ENCODE data around the gene LCAT.

Gene LCAT

DNA sequence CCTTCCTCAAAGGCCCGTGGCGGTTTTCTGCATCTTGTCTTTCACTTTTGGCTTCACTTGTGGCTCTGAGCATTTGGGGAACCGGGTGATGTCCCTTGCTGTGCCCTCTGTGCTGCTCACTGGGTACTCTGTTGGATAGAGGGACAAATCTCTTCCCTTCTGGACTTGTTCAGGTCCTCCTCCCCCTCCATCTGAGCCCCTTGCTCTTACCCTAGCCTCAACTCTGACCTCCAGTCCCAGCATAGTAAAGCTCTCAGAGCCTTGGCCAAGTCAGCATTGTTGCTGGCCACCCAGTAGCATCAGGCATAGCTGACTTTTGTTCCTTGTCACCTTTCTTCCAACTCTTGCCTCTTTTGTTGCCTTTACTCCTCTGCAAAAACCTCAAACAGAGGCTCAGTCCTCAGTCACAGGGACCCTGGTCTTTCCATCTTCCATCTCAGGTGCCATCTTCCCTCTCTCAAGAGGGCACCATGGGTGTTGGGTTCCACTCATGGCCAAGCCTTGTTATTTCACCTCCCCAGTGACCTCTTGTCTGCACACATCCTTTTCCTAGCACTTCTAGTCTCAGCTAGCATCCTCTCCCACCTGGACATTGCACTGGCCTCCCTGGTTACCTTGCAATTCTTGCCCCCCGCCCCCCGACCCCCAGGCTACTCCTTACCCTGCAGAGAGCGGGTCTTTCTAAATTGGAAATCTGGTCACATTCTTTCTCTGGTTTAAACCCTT is 6.9 kb downstream of the LCAT start:
- Histone ChIP-seq H3K4me1 (ENCODE audit: control insufficient read depth in 1 of 2, insufficient read depth in 1 of 2, low read depth in 1 of 2, low read length in 1 of 2) (peaks cover 24 to 34% of the 10 kb centered on the region in 2 experiments), H3K27me3 (no peaks in the 10 kb centered on the region), H3K27ac (peak overlapping the region; percentile 95), H3K36me3 (peaks cover 32% of the 10 kb centered on the region), H3K4me3 (ENCODE audit: low read depth in 1 of 2, low read length in 1 of 2) (peak overlapping the region; percentile 89 to 94), H3K9me3 (no peaks in the 10 kb centered on the region)
- TF ChIP-seq CTCF (IDR thresholded peaks at IDR 0.05): peak; percentile 22

DNA sequence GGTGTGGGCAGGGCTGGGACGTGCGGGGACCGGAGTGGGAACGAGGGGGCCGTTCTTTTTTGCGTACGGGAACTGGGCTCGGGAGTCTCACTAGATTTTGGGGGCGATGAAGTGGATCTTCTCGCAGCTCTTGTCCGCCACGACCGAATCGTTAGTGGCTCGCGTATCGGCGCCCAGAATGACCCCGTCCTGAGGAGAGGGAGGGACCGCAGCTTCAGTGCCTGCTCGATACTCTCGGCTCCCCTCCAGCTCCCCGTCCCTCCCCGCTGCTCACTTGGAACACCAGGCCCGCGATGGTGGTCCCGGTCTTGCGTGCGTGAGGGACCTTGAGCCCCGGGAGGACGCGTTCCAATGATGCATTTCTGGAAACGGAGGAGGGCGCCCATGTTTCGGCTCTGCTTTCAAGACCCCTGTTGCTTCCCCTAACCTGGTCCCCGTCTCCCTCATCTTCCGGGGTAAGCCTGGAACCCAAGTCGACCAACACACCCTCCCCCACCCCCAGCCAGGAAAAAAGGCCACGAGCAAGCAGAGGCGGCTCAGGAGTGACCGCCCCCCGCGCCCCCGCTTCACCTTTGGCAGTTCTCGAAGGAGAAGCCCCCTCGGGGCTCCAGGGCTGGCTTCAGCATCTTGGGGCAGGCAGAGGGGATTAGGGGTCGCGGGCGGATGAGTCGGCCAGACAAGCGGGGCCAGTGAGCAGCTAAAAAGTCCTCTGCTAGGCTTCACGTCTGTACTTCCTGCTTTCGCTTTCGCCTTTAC is 7.6 kb downstream of the LCAT start, which contains the start of gene PSMB10:
TSS of gene PSMB10 (minus strand) at position 727 of the 756 bp plus-strand sequence. CDS start at position 626, 101 bp downstream.
- Histone ChIP-seq H3K27ac (peak within 1 kb of the TSS; percentile 95), H3K4me1 (ENCODE audit: control insufficient read depth in 1 of 2, insufficient read depth in 1 of 2, low read depth in 1 of 2, low read length in 1 of 2) (peaks cover 24 to 34% of the 10 kb centered on the region in 2 experiments), H3K27me3 (no peaks in the 10 kb centered on the region), H3K4me3 (ENCODE audit: low read depth in 1 of 2, low read length in 1 of 2) (peak within 1 kb of the TSS; percentile 89 to 94), H3K36me3 (peaks cover 39% of the 10 kb centered on the region), H3K9me3 (no peaks in the 10 kb centered on the region)
- no peak for TF ChIP-seq CTCF (IDR thresholded peaks at IDR 0.05)

DNA sequence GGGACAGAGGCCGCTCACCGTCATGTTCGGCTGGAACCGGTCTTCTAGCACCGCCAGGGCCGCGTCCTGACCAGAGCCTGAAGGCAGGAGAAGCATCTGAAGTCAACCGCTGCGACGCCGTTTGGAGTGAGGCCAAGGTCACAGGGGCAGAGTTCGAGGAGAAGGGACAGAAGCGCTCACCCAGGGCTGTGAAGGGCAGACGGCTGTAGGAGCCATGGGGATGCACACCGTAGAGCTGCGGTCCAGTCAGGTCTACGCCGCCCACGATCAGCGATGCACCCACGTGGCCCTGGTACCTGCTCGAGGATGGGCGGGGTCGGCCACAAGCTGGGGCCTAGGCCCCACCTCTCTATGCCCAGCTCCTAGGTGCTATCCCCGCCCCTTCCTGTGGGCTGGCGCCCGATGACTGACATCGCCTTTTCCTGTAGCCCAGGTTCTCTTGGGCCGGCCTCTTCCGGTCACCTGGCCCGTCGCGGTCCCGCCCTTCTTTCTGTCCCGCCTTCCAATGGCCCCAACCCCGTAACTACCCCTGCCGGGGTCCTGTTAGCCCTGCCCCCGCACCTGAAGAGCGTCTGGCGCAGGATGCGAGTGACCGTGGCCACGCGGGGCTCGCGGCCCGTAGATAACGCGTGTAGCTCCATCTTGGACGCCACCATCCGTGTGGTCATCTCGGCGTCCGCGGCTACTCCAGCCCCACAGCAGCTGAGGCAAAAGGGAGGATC is 8.4 kb downstream of the LCAT start:
- Histone ChIP-seq H3K9me3 (no peaks in the 10 kb centered on the region), H3K36me3 (peaks cover 45% of the 10 kb centered on the region), H3K4me1 (ENCODE audit: control insufficient read depth in 1 of 2, insufficient read depth in 1 of 2, low read depth in 1 of 2, low read length in 1 of 2) (peaks cover 24 to 34% of the 10 kb centered on the region in 2 experiments), H3K27ac (peak overlapping the region; percentile 95), H3K27me3 (no peaks in the 10 kb centered on the region), H3K4me3 (ENCODE audit: low read depth in 1 of 2, low read length in 1 of 2) (peak overlapping the region; percentile 89 to 94)
- TF ChIP-seq CTCF (IDR thresholded peaks at IDR 0.05): peak; percentile 45

DNA sequence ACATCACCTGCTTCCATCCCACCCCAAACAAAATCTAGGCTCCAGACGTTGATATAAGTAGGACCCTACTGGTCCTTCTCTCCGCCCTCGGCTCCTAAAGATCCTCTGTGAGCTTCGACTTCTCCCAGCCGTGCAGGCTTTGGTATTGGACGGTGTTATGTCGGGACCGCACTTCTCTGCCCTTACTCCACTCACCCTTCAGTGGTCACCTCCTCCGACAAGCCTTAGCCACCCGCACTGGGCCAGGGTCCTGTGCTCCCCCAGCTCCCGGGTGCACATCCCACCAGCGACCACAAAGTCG is 8.9 kb downstream of the LCAT start:
- Histone ChIP-seq H3K27ac (peak overlapping the region; percentile 95), H3K27me3 (no peaks in the 10 kb centered on the region), H3K36me3 (peaks cover 50% of the 10 kb centered on the region), H3K4me3 (ENCODE audit: low read depth in 1 of 2, low read length in 1 of 2) (peak overlapping the region; percentile 89 to 94), H3K9me3 (no peaks in the 10 kb centered on the region), H3K4me1 (ENCODE audit: control insufficient read depth in 1 of 2, insufficient read depth in 1 of 2, low read depth in 1 of 2, low read length in 1 of 2) (peaks cover 24 to 30% of the 10 kb centered on the region in 2 experiments)
- no peak for TF ChIP-seq CTCF (IDR thresholded peaks at IDR 0.05)

GRCh38 chr16:67934306-67935100 is 9.4 kb downstream of the LCAT start:
- H3K36me3 ChIP-seq: peaks cover 56% of the 10 kb centered on the region
- no peaks in the 10 kb centered on the region for H3K27me3 ChIP-seq
- TF ChIP-seq CTCF (IDR thresholded peaks at IDR 0.05): no peak
- no peak overlapping the region for H3K4me3 ChIP-seq (ENCODE audit: low read depth in 1 of 2, low read length in 1 of 2)
- H3K27ac ChIP-seq: peak overlapping the region; percentile 95
- H3K9me3 ChIP-seq: no peaks in the 10 kb centered on the region
- peaks cover 21 to 24% of the 10 kb centered on the region in 2 experiments for H3K4me1 ChIP-seq (ENCODE audit: control insufficient read depth in 1 of 2, insufficient read depth in 1 of 2, low read depth in 1 of 2, low read length in 1 of 2)
